ENCODE measurements around the gene SEMA3C. TPM values are rescaled to one million over a fixed set of nuclear protein-coding genes. Genes with fewer than 3 reads are reported as not detected.
A peak's percentile ranks its signal among the peaks of the same experiment; 100 is the strongest.

Gene SEMA3C
- total RNA-seq, 1 donor from 2014 or later = 71.7 TPM

DNA sequence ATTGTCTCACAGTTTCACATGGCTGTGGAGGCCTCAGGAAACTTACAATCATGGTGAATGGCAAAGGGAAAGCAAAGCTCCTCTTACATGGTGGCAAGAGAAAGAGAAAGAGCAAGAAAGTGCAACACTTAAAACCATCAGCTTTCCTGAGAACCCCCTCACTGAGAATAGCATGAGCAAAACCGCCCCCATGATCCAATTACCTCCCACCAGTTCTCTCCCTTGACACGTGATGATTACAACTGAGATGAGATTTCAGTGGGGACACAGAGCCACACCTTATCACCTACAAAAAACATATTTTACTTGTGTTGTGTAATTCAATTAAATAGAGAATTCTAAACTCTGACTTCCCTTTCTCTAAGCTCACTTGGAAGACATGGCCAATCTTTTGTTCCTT, 80.2 kb downstream of the SEMA3C start:
- intact Hi-C loops (cut with micrococcal nuclease) = no loop called here
- ATAC-seq = no peak
- no peak for DNase-seq

DNA sequence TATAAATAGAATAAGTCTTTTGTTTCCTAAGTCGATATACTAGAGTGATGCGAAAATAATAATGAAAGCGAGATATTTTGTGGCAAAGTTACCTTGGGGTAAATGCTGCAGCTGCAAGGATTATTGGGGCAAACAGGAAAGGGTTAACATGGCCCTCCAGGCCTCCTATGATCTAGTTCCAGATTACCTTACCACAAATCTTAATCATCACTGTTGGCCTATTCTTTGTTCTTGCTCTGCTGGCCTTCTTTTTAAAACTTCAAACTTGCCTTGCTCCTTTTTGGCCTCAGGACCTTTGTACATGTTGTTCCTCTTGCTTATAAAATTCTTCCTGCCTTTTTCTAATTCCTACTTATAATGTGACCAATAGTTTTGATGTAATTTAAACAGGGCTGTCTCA, 81.5 kb downstream of the SEMA3C start:
- DNase-seq = no peak
- no peak for ATAC-seq
- intact Hi-C loops (cut with micrococcal nuclease) = no loop called here

DNA sequence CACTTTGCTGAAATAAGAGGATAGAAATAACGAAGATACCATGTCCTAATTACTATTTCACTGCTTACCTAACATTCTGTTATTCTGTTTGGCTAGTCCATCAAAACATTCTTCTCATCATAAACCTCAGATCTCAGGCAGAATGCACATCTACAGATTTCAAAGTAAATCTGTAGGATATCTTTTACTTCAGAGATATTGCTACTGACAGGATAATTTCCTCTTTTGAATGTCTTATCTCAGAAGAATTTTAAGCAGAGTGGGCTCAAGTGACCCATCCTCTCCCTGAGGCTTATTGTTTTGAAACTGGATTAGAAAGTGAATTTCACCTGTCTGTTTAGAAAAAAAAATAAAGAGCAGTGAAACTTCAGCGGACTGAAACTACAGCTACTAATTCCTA, 83.6 kb downstream of the SEMA3C start:
- intact Hi-C loops (cut with micrococcal nuclease) = no loop called here
- no peak for ATAC-seq
- no peak for DNase-seq

DNA sequence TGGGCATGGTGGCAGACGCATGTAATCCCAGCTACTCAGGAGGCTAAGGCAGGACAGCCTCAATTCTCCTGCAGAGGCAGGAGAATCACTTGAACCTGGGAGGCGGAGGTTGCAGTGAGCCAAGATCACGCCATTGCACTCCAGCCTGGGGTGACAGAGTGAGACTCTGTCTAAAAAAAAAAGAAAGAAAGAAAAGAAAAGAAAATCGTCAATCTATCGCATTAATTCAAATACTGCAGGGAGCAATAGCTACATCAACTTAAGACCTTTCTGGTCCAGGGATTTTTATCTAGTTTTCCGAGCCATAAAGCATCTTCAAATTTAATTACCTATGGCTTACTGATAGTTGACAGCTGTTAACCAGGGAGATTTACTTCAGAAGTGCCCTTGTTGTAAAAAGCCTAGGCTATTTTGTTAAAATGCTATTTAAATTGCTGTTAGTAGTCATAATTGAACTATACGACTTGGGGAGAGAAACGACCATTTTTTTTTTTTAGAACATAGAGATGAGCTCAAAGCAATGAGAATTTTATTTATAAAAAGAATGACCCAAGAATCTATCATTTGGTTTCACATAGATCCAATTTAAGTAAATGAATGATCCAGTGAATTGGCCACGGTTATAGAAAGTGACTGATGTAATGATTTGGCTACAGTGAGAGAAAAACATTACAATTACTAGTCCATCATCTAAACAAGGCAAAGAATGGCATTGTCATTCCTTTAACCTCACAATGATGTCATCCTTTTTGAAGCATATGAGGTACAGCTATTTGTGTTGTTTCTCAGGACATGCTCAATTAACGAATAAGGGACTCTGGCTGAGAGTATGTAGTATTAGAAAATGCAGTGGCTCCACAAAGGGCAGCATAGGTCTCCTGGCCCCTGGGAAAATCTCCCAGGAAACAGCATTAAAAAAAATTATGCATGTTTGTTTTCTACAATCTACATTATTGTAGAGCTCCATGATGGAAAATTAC, 85.3 kb downstream of the SEMA3C start:
- intact Hi-C loops (cut with micrococcal nuclease) = no loop called here
- DNase-seq (no peak), ATAC-seq (no peak)

DNA sequence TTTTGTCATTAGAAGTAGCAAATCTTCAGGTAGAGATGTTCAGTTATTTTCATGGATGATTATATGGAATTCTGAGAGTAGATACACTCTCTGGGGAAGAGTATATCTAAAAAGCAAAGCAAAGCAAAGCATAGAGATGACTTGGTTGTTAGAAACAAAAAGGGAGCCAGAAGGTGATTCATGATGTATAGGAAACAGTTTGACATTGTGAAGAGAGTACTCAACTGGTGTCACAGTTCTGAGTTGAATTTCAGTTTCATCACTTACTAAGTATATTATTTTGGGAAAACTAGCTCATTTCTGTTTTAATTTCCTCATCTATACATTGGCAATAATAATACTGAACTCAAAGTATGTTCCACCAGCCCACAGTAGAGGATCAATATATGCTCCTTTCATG, 86.8 kb downstream of the SEMA3C start:
- DNase-seq (no peak), ATAC-seq (no peak)
- intact Hi-C loops (cut with micrococcal nuclease) = no loop called here

DNA sequence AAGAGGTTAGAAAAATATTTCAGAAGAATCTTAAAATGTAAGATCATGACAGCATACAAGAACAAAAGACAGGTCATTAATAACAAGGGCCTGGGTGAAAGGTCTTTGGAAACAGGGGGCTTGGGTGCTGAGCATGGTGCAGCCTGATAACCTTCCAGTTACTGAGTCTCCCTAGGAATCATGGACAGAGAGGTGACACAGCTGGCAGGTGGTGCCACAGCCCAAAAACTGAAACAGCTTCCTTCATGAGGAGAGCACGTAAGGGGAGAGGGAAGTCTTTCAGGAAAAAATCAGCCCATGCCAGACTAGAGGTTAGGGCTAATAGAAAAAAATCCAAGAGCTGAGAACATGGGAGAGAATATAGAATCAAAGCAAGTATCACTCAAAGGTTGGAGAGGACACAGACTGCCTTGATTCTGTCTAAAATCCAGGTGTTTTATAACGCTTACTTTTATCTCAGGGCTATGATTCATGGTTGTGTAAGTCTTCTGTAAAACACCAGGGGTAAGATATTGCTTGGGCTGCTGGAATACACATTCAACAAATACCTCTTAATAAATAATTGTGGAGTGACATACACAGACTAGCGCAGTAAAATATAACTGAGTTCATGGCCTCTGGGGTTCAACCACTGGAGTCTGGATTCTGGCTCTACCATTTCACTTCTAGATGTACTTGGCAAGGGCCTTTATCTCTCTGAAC, 88.1 kb downstream of the SEMA3C start:
- DNase-seq = no peak
- intact Hi-C loops (cut with micrococcal nuclease) = no loop called here
- ATAC-seq = peak; percentile 49

DNA sequence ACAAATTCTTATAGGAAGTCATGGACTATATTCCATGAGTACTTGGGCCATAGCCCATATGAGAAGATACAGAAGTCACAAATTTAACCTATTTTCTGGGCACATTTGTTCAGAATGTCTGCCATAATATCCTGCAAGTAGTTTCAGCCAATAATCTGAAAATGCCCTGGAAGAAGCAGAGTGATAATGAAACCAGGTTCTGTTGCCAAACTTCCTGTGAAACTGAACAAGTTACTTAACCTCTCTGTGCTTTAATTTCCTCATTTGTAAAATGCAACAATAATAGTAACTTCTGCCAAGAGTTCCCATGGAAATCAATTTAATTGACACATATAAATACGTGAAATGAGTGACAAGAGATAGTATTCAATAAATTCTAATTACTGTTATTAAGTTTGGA, 88.8 kb downstream of the SEMA3C start:
- intact Hi-C loops (cut with micrococcal nuclease) = no loop called here
- no peak for ATAC-seq
- DNase-seq = no peak

DNA sequence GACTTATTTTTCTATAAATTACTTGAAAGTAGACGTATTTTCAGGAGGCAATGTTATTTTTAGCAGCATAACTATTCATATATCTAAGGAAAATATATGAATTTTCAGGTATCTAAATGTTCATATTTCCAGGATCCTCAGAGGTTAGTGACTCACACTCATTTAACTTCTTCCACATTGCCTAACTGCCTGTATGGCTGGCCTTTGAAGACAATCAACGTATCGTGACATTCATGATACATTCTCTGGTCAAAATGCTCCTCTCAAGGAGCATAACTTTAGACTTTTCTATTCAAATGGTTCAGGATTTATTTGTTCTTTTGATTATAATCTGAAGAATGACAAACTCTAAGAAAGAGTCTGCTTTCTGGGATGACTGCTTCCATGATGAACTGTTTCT, 89.3 kb downstream of the SEMA3C start:
- ATAC-seq = no peak
- intact Hi-C loops (cut with micrococcal nuclease) = no loop called here
- DNase-seq = no peak

DNA sequence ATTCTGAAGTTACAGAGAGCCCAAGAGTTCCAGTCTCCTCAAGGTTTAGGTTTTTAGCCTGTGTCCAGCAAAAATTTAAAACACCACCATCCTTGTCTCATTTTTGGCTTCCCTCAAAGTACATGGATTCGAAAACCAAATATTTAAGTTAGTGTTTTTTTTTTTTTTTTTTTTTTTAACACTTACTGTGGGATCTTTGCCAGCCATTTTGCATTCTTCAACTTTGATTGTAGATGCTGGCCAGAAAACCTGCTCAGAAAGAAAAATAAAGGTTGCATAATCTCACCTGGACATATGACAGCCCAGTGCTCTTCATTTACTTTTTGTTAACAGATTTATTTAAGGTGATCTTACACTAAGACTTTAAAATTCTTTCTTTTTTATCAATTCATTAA, 91.6 kb downstream of the SEMA3C start:
- ATAC-seq (peak; percentile 29), DNase-seq (no peak)
- intact Hi-C loops (cut with micrococcal nuclease) = no loop called here

DNA sequence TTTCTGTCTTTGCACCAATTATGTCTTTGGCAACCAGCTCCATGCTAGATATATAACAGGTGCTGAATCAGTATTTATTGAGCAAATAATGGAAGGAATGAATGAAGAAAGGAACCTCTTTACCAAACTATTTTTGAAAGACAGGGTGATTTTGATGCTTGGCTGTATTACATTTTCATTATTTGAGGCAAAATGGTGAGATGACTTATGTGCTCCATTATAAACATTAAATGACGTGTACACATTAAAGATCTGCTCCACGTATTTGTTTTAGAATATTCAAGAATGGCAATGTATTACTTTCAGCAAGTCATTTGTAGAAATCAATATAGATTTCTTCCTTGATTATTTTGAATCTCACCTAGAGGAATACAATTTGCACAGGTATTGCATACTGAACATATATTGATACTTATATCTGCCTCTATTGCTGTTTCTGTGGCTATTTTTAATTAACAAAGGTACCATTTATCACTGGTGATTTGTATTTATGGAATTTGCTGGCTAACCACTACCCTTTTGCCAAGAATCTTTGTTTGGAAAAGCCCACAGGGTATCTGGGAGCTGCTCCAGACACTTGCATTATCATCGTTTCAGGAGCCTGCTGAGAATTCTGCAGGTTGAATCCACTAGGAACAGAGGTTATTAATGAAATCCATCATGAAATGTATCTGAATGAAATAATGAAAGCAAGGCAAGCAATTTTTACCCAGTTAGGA, 92.2 kb downstream of the SEMA3C start:
- intact Hi-C loops (cut with micrococcal nuclease) = no loop called here
- no peak for DNase-seq
- ATAC-seq = peak; percentile 52

DNA sequence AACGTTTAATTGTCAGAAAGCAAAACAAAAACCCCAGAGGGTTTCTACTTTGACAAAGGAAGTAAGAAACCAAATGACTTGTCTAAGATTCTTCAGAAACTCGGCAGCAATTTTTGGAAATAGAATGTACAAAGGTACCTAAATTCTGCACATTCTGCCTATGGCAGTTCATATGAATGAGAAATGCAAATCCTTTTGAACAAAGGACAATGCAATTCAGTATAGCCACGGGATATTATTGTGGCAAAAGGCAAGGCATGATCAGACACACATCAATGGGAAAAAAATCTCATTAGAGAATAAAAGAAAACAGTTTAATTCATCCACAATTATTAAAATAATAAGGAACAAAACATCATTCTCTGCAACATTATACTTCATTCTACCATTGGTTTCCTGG, 93.4 kb downstream of the SEMA3C start:
- DNase-seq (no peak), ATAC-seq (no peak)
- intact Hi-C loops (cut with micrococcal nuclease) = no loop called here

DNA sequence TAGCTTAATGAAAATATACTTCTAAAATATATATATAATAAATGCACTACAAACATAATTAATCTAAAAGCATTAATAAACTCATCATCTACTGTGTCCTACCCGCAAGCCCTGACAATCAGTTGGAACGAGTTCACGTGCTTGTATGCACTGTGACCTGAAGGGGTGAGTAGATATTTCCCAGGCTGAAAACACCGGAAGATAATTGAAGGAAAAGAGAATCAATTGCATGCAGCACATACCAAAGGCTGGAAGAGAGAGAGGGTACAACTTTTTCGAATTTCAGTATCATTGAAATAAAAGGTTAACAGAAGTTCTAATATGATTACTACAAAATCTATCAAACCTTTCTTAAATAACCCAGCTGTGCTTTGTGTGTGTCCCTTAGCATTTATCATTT, 94.6 kb downstream of the SEMA3C start:
- intact Hi-C loops (cut with micrococcal nuclease) = no loop called here
- peak; percentile 25 for ATAC-seq
- no peak for DNase-seq

DNA sequence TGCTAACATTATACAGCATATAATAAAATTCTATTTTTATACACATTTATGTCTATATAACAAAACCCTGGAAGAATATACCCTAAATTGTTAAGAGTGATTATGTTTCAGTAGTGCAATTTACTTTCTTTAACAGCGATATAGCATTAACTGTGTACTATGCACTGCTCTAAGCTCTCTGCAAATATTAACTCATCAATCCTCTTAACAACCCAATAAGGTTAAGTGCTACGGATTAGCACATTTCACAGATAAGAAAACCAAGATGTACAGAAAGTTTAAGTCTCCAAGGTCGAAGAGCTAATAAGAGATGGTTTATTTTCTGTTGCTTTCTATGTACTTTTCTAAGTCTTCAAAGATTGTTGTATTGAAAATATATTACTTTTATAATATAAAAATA, 95.8 kb downstream of the SEMA3C start:
- intact Hi-C loops (cut with micrococcal nuclease) = no loop called here
- ATAC-seq (no peak), DNase-seq (no peak)

DNA sequence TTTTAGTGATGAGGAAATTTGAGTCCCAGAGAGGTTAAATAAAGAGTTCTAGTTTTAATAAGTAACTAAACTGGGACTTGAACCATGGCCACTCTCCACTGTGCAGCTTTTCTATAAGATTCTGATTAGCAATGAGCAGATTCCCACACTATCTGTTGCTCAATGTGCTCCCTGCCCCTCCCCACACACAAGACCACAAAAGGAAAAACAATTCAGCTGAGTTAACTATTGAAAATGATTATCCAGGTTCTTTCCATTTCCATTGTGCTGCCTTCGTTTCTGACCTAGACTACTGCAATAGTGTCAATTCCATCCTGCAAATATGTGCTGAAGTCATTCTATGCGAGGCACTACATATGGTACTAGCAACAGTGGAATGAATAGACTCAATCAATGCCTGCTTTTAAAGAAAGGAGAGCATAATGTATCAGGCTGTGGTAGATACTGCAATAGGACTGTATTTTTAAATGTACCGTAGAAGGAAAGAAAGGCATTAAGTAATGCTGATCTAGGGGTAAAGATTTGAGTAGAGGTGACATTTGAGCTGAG, 97.0 kb downstream of the SEMA3C start:
- intact Hi-C loops (cut with micrococcal nuclease) = no loop called here
- ATAC-seq (no peak), DNase-seq (no peak)

DNA sequence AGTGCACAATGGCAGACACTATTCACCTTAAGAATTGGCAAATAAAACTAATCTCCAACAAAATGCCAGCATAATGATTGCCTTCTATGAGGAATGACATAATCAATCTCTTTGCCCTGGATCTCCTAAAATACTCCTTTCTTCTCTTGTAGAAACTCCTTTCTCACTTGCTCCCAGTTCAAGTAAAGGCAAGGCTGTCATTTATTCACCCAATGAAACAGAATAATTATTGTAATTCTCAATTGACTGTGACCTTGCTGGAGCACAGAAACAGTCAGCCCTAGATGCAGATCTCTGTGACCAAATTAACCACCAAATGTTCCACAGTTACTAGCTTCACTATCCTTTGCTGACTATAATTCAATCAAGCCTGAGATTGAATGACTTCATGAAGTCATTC, 99.3 kb downstream of the SEMA3C start:
- DNase-seq (no peak), ATAC-seq (no peak)
- intact Hi-C loops (cut with micrococcal nuclease) = no loop called here

DNA sequence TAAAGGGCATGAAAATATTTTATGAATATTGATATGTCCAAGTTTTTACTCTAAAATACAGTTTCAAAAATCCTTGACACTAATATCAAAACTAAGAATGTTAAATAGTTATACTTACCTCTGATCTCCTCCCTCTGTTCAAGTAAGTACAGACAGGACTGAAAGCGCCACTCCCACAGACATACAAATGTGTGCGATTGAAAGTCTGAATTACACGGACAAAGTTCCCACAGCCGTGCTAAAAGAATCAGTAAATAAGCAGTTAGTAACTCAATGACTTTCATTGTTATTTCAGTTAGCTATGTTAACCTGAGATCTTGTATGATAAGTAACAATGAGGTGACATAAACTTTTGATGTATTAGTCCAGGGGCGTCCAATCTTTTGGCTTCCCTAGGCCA, 100.7 kb downstream of the SEMA3C start:
- DNase-seq (no peak), ATAC-seq (no peak)
- intact Hi-C loops (cut with micrococcal nuclease) = no loop called here

DNA sequence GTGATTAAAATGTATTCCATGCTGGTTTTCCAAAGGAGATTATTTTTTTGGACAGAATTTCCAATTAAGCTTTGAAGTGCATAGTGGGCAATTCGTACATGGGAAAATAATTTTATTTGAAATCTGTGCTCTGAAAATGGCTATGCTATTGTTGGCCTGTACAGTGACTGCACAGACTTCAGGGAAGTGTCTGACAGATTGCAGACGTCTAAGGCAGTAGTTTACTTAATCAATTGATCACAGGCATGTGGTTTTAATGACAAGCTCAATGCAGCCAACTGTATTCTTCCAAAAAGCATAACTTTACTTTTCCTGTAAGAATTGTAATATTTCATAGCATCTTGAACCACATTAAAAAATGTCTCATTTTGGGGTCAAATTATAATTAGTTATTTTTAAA, 102.0 kb downstream of the SEMA3C start:
- ATAC-seq (no peak), DNase-seq (no peak)
- intact Hi-C loops (cut with micrococcal nuclease) = no loop called here

DNA sequence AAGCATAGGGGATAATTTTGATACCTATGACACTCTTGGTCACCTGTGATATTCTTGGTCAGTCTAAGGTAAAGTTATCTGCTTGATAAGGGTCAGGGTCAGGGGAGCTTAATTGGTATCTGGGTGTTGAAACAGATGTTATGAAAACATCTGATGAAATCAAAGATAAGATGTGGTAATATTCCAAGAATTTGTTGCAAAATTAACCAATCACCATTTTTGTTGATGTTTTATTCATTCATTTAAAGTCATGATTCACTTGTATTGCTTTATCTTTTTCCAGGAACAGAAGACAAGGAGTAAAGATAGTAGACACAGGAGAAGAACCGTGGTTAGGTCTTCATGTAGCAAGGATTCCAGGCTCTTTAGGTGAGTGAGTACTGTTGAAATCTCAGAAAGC, 103.1 kb downstream of the SEMA3C start:
- intact Hi-C loops (cut with micrococcal nuclease) = no loop called here
- no peak for DNase-seq
- no peak for ATAC-seq

DNA sequence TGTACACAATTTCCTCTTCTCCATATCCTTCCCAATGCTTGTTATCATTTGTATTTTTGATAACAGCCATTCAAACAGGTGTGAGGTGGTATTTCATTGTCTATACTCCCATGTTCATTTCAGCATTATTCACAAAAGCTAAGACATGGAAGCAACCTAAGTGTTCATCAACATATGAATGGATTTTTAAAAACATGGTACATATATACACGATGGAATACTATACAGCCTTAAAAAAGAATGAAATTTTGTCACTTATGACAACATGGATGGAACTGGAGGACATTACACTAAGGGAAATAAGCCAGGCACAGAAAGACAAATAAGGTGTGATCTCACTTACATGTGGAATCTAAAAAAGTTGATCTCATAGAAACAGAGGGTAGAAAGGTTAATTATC, 109.3 kb downstream of the SEMA3C start:
- DNase-seq (no peak), ATAC-seq (no peak)
- intact Hi-C loops (cut with micrococcal nuclease) = no loop called here
